Measurements from ENCODE around the gene TPD52L1. TPM values are rescaled to one million over a fixed set of nuclear protein-coding genes. Genes with fewer than 3 reads are reported as not detected.

The TPD52L1 gene
- total RNA-seq, 1 experiment from 2014 or later: 7.3 TPM

DNA sequence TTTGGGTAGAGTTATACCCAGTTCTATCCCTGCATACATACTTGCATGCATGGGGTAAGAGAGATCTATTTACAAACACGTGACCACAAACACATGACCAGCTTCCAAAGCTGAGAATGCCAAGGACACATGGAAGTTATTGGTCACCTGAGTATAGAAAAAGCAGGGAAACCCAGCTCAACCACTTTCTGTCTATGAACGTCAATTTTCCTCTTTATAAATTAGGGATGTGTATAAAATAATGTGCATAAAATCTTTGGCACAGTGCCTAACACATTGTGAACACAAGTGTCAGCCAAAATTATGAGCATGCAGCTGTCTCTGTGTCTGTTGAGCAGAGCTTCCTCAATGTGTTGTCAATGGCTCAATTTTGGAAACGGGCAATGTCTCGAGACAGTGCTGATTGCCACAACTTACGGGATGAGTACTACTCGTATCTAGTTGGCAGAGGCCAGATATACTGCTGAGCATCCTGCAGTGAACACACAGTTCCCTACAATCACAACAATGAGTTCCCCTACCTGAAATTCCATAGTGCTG, 44.9 kb downstream of the TPD52L1 start:
- H3K27me3 ChIP-seq (ENCODE audit: control insufficient read depth, insufficient read depth, low read length): no peaks in the 10 kb centered on the region
- no peak for DNase-seq
- H3K36me3 ChIP-seq (replicated peaks; ENCODE audit: control insufficient read depth, insufficient read depth, low read length): no peaks in the 10 kb centered on the region
- no peak overlapping the region for H3K4me3 ChIP-seq (ENCODE audit: insufficient read depth, low read depth, low read length)

GRCh38 chr6:125200941-125201340, 47.4 kb downstream of the TPD52L1 start:
- DNase-seq: no peak
- Histone ChIP-seq H3K27me3 (ENCODE audit: control insufficient read depth, insufficient read depth, low read length) (no peaks in the 10 kb centered on the region), H3K36me3 (replicated peaks; ENCODE audit: control insufficient read depth, insufficient read depth, low read length) (no peaks in the 10 kb centered on the region), H3K4me3 (ENCODE audit: insufficient read depth, low read depth, low read length) (no peak overlapping the region)

- Histone ChIP-seq H3K27me3 (ENCODE audit: control insufficient read depth, insufficient read depth, low read length) (no peaks in the 10 kb centered on the region), H3K36me3 (replicated peaks; ENCODE audit: control insufficient read depth, insufficient read depth, low read length) (no peaks in the 10 kb centered on the region), H3K4me3 (ENCODE audit: insufficient read depth, low read depth, low read length) (no peak overlapping the region)
- no peak for DNase-seq
Measured at GRCh38 chr6:125201961-125202729, 48.6 kb downstream of the TPD52L1 start.

DNA sequence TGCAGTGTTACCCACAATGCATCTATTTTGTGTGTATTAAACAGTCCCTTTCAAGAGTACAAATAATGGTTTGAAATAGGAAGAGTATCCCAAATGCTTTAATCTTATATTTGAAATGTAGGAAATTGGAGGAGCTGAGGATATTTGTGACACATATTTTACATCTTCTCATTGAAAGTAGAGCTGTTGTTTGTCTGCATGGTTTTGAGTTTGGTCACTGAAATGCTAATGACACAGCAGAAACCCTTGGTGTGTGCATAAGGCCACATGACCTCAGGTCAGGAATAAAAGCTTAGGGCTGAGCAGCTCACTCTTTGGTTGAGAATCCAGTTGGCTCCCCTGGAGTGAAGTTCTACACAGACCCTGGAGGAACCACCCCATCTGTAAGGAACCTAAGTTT, 49.8 kb downstream of the TPD52L1 start:
- DNase-seq: peak; percentile 16
- H3K4me3 ChIP-seq (ENCODE audit: insufficient read depth, low read depth, low read length): no peak overlapping the region
- H3K36me3 ChIP-seq (replicated peaks; ENCODE audit: control insufficient read depth, insufficient read depth, low read length): no peaks in the 10 kb centered on the region
- no peaks in the 10 kb centered on the region for H3K27me3 ChIP-seq (ENCODE audit: control insufficient read depth, insufficient read depth, low read length)

DNA sequence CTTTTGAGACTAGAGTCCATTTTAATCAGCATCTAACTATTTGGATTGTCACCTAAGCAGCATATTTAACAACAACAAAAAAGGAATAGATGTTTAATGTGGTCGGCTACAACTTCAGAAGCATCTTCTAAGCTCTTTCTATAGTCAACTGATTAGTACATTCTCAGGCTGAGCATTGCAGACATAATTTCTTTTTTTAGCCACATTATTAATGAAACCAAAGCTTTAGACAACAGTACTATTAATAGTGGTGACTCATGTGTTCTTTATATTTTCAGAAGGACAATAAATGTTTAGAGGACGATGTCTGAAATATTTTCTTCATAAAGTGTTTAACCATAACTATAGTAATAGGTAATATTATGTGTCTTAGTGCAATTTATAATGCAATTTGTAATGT, 52.4 kb downstream of the TPD52L1 start:
- Histone ChIP-seq H3K36me3 (replicated peaks; ENCODE audit: control insufficient read depth, insufficient read depth, low read length) (no peaks in the 10 kb centered on the region; the same call in 1 of the 2 replicates), H3K27me3 (ENCODE audit: control insufficient read depth, insufficient read depth, low read length) (no peaks in the 10 kb centered on the region), H3K4me3 (ENCODE audit: insufficient read depth, low read depth, low read length) (no peak overlapping the region)
- DNase-seq: no peak

DNA sequence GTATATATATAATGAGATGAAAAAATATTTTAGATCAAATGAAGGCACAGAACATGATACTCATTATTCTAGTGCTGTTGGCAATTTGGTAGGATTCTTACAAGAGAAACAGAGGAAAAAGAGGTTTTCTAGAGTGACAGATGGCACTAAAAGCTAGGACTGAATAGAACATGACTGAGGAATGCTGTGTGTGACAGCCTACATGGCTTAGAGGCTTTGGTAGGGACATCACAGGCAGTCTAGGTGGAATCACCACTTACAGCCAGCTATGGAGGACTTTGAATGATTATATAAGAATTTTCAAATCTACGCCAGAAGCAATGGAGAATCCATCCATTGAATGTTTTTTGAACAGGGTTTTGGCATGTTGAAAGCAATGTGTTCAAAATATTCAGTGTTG, 52.8 kb downstream of the TPD52L1 start:
- no peak for DNase-seq
- Histone ChIP-seq H3K27me3 (ENCODE audit: control insufficient read depth, insufficient read depth, low read length) (no peaks in the 10 kb centered on the region), H3K4me3 (ENCODE audit: insufficient read depth, low read depth, low read length) (no peak overlapping the region), H3K36me3 (replicated peaks; ENCODE audit: control insufficient read depth, insufficient read depth, low read length) (no peaks in the 10 kb centered on the region; the same call in 1 of the 2 replicates)

DNA sequence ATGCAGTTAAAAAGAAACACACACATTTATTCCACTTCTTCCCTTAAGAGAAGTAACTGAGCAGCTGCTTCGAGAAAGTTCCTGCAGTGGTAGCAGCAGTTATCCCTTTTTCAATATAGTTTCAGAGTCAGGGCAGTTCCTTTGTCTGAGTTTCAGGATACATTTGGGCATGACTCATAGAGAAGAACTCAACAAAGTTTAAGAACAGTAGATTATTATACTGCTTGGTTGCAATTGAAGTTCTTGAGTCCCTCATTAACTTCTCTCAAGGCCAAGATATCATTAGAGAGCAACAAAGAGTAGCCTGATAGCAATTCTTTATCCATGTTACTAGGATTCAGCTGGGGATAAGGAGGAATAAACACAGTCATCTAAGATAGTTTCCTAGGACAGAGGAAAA, 54.4 kb downstream of the TPD52L1 start:
- H3K4me3 ChIP-seq (ENCODE audit: insufficient read depth, low read depth, low read length): no peak overlapping the region

GRCh38 chr6:125208625-125209249, 55.2 kb downstream of the TPD52L1 start:
- DNase-seq: no peak
- no peak overlapping the region for H3K4me3 ChIP-seq (ENCODE audit: insufficient read depth, low read depth, low read length)
- no peaks in the 10 kb centered on the region for H3K27me3 ChIP-seq (ENCODE audit: control insufficient read depth, insufficient read depth, low read length)
- no peaks in the 10 kb centered on the region; the same call in 1 of the 2 replicates for H3K36me3 ChIP-seq (replicated peaks; ENCODE audit: control insufficient read depth, insufficient read depth, low read length)

More for the DNA sequence above, 54.4 kb downstream of the TPD52L1 start:
- no peaks in the 10 kb centered on the region for H3K27me3 ChIP-seq (ENCODE audit: control insufficient read depth, insufficient read depth, low read length)
- H3K36me3 ChIP-seq (replicated peaks; ENCODE audit: control insufficient read depth, insufficient read depth, low read length): no peaks in the 10 kb centered on the region; the same call in 1 of the 2 replicates
- no peak for DNase-seq

- no peak for DNase-seq
- H3K27me3 ChIP-seq (ENCODE audit: control insufficient read depth, insufficient read depth, low read length): no peaks in the 10 kb centered on the region
- H3K4me3 ChIP-seq (ENCODE audit: insufficient read depth, low read depth, low read length): no peak overlapping the region
- no peaks in the 10 kb centered on the region; the same call in 1 of the 2 replicates for H3K36me3 ChIP-seq (replicated peaks; ENCODE audit: control insufficient read depth, insufficient read depth, low read length)
Measured at GRCh38 chr6:125210667-125211066, 57.1 kb downstream of the TPD52L1 start.

DNA sequence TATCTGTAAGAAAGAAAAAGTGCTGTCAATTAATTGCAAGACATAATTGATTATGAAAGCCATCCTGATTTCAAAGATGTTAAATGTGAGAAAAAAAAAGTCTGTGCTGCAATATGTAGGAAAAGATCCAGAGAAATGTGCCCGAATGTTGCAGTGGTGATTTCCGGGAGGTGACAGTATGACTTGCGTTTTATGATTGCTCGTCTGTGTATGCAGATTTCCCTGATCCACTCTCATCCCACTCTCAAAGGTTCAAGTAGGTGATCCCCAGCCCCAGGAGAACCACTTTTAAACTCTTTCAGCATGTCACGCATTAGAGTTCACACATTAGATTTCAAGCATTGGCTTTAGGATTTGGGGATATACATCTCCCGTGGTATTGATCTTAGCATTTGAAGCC, 57.8 kb downstream of the TPD52L1 start:
- Histone ChIP-seq H3K36me3 (replicated peaks; ENCODE audit: control insufficient read depth, insufficient read depth, low read length) (no peaks in the 10 kb centered on the region; the same call in 1 of the 2 replicates), H3K27me3 (ENCODE audit: control insufficient read depth, insufficient read depth, low read length) (no peaks in the 10 kb centered on the region), H3K4me3 (ENCODE audit: insufficient read depth, low read depth, low read length) (no peak overlapping the region)
- no peak for DNase-seq

DNA sequence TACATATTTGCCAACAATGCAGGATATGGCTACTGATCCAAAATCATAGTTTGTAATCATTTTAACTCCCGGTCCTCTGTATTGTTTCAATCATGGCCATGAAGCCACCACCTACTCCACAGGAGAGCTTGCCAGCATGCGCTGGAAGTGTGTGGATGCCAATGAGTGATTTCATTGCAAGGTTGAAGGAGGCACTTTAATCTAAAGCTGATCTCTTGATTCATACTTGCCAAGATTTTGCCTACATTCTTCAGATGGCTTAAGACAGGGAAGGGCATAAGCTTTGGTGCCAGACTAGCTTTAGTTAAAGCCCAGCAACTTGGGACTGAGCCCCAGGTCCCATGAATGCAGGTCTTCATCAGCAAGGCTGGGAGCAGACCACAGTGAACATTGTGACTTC, 58.8 kb downstream of the TPD52L1 start:
- Histone ChIP-seq H3K36me3 (replicated peaks; ENCODE audit: control insufficient read depth, insufficient read depth, low read length) (no peaks in the 10 kb centered on the region; the same call in 1 of the 2 replicates), H3K27me3 (ENCODE audit: control insufficient read depth, insufficient read depth, low read length) (no peaks in the 10 kb centered on the region), H3K4me3 (ENCODE audit: insufficient read depth, low read depth, low read length) (no peak overlapping the region)
- no peak for DNase-seq

DNA sequence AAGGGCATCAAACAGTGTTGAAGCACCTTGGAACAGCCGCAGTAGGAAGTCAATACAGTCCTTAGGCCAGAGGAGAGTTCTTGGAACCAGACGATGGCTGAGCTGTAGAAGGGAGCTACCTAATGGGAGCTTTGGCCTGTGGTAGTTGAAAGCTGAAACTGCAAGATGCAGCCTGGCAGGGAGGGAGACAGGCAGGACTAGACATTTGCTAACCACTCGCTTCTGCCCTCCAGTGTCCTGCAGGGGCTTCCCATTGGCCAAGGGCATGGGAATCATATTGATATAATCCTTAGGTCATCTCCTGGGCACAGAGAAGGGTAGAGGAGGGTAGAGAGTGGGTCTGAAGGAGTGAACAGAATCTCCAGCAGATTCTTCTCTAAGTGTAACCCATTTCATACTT, 60.4 kb downstream of the TPD52L1 start:
- Histone ChIP-seq H3K4me3 (ENCODE audit: insufficient read depth, low read depth, low read length) (no peak overlapping the region), H3K27me3 (ENCODE audit: control insufficient read depth, insufficient read depth, low read length) (no peaks in the 10 kb centered on the region), H3K36me3 (replicated peaks; ENCODE audit: control insufficient read depth, insufficient read depth, low read length) (no peaks in the 10 kb centered on the region; the same call in 1 of the 2 replicates)
- DNase-seq: no peak

- no peak overlapping the region for H3K4me3 ChIP-seq (ENCODE audit: insufficient read depth, low read depth, low read length)
- no peaks in the 10 kb centered on the region for H3K36me3 ChIP-seq (replicated peaks; ENCODE audit: control insufficient read depth, insufficient read depth, low read length)
- no peaks in the 10 kb centered on the region for H3K27me3 ChIP-seq (ENCODE audit: control insufficient read depth, insufficient read depth, low read length)
- DNase-seq: no peak
Measured at GRCh38 chr6:125215252-125215819, 61.8 kb downstream of the TPD52L1 start.

GRCh38 chr6:125216015-125216414, 62.4 kb downstream of the TPD52L1 start:
- H3K4me3 ChIP-seq (ENCODE audit: insufficient read depth, low read depth, low read length): no peak overlapping the region
- DNase-seq: no peak
- no peaks in the 10 kb centered on the region for H3K27me3 ChIP-seq (ENCODE audit: control insufficient read depth, insufficient read depth, low read length)
- no peaks in the 10 kb centered on the region for H3K36me3 ChIP-seq (replicated peaks; ENCODE audit: control insufficient read depth, insufficient read depth, low read length)

DNA sequence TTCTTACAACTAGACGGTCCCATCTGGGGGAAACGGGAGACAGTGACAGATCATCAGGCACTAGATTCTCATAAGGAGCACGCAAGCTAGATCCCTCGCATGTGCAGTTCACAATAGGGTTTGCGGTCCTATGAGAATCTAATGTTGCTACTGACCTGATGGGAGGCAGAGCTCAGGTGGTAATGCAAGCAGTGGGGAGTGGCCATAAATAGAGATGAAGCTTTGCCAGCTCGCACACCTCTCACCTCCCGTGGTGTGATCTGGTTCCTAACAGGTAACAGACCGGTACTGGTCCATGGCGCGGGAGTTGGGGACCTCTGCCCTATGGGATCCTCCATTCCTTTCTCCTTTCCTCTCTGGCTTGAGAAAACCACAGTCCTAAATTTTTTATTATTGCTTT, 63.8 kb downstream of the TPD52L1 start:
- Histone ChIP-seq H3K4me3 (ENCODE audit: insufficient read depth, low read depth, low read length) (no peak overlapping the region), H3K36me3 (replicated peaks; ENCODE audit: control insufficient read depth, insufficient read depth, low read length) (no peaks in the 10 kb centered on the region), H3K27me3 (ENCODE audit: control insufficient read depth, insufficient read depth, low read length) (no peaks in the 10 kb centered on the region)
- no peak for DNase-seq

All from H7 (cell line).